SK-N-SH (cell line): Measurements from ENCODE around the gene MTR. TPM values are rescaled to one million over a fixed set of nuclear protein-coding genes. Genes with fewer than 3 reads are reported as not detected.

Experiments
- CTCF ChIA-PET: fragments of 300-600, 350-600 bp; formaldehyde crosslinking; extraction: SDS; loops from one replicate; lab custom pipeline; 2021; lab: Yijun Ruan, JAX
- POLR2A ChIA-PET: fragments of 350-600 bp; sonication (Branson Sonifier 250); formaldehyde crosslinking; extraction: SDS; loops from one replicate; lab custom pipeline; 2020; ENCODE audit warnings: antibody characterized with exemption, inconsistent platforms; lab: Yijun Ruan, JAX
- DNase-seq: peaks from one replicate; pipeline ENCODE4 v3.0.0; 2012
- H2AFZ ChIP-seq: fragments of 200-600 bp; sonication (generic); 2 replicates; pipeline ENCODE4 v1.8.1; 2016; ENCODE audit warnings: antibody characterized with exemption, mild to moderate bottlenecking, low read depth
- H3F3A ChIP-seq: fragments of 200-600 bp; sonication (generic); replicated peaks from 2 replicates; pipeline ENCODE3; 2016; ENCODE audit warnings: antibody characterized with exemption, mild to moderate bottlenecking; ENCODE audit not compliant: insufficient read depth
- H3K27ac ChIP-seq, 2 experiments: fragments of 200-500 bp in 1 of 2; fragments of 200-600 bp in 1 of 2; sonication (Bioruptor generic) in 1 of 2; sonication (generic), shearing (Covaris generic) in 1 of 2; 2 replicates each; pipeline versions ENCODE4 v1.5.1 to v1.6.1; 2014 to 2016; ENCODE audit warnings: low read depth in 2 of 2, inconsistent platforms in 1 of 2, low read length in 1 of 2, mild to moderate bottlenecking in 1 of 2, mixed read lengths in 1 of 2
- H3K27me3 ChIP-seq: fragments of 200-600 bp; sonication (generic), shearing (Covaris generic); 2 replicates; pipeline ENCODE4 v1.6.1; 2016; ENCODE audit warnings: mixed run types; ENCODE audit not compliant: insufficient read depth
- H3K36me3 ChIP-seq, 2 experiments: fragments of 200-500 bp in 1 of 2; fragments of 200-600 bp in 1 of 2; sonication (Bioruptor generic) in 1 of 2; sonication (generic) in 1 of 2; replicated peaks in 1 of 2; 2 replicates each; pipeline versions ENCODE3 to v1.5.1; 2014 to 2016; ENCODE audit warnings: low read length in 1 of 2, mild to moderate bottlenecking in 1 of 2; ENCODE audit not compliant: insufficient read depth in 2 of 2, control insufficient read depth in 1 of 2
- H3K4me1 ChIP-seq, 2 experiments: fragments of 200-500 bp in 1 of 2; fragments of 200-600 bp in 1 of 2; sonication (Bioruptor generic) in 1 of 2; sonication (generic), shearing (Covaris generic) in 1 of 2; 2 replicates each; pipeline versions ENCODE4 v1.5.1 to v1.6.1; 2014 to 2016; ENCODE audit warnings: low read depth in 1 of 2, low read length in 1 of 2, mixed run types in 1 of 2; ENCODE audit not compliant: insufficient read depth in 2 of 2, control insufficient read depth in 1 of 2
- H3K4me2 ChIP-seq: fragments of 200-600 bp; sonication (generic), shearing (Covaris generic); 2 replicates; pipeline ENCODE4 v1.6.1; 2017; ENCODE audit warnings: mixed run types
- H3K4me3 ChIP-seq, 2 experiments: fragments of 200-500 bp in 1 of 2; fragments of 200-600 bp in 1 of 2; sonication (Bioruptor generic) in 1 of 2; sonication (generic), shearing (Covaris generic) in 1 of 2; 2 replicates each; pipeline versions ENCODE4 v1.5.1 to v1.8.1; 2014 to 2016; ENCODE audit warnings: low read depth in 2 of 2, inconsistent platforms in 1 of 2, low read length in 1 of 2, mild to moderate bottlenecking in 1 of 2, mixed read lengths in 1 of 2, moderate library complexity in 1 of 2
- H3K79me2 ChIP-seq: fragments of 200-600 bp; sonication (generic); 2 replicates; pipeline ENCODE4 v1.8.1; 2017; ENCODE audit warnings: mild to moderate bottlenecking; ENCODE audit not compliant: insufficient read depth
- H3K9ac ChIP-seq: fragments of 200-600 bp; sonication (generic); 2 replicates; pipeline ENCODE4 v1.6.1; 2017; ENCODE audit warnings: mixed run types
- H3K9me2 ChIP-seq: fragments of 200-600 bp; sonication (generic); 2 replicates; pipeline ENCODE4 v1.6.1; 2017; ENCODE audit warnings: mixed run types
- H3K9me3 ChIP-seq: fragments of 200-600 bp; sonication (generic); 2 replicates; pipeline ENCODE4 v1.6.1; 2017; ENCODE audit warnings: mixed run types, mild to moderate bottlenecking, moderate library complexity
- H4K20me1 ChIP-seq: fragments of 200-600 bp; sonication (generic); 2 replicates; pipeline ENCODE4 v1.6.1; 2017; ENCODE audit warnings: mild to moderate bottlenecking, mixed run types; ENCODE audit not compliant: insufficient read depth
- CHD2 ChIP-seq: fragments of 150-350 bp; IDR thresholded peaks from 2 replicates; pipeline ENCODE4 v1.6.1; 2018; ENCODE audit warnings: low read length; ENCODE audit not compliant: partially characterized antibody
- CTCF ChIP-seq: fragments of 200-600 bp; sonication (generic); IDR thresholded peaks from 2 replicates; pipeline ENCODE4 v1.6.1; 2017; ENCODE audit warnings: antibody characterized with exemption, mild to moderate bottlenecking, moderate library complexity
- EP300 ChIP-seq, 2 experiments: IDR thresholded peaks; 2 replicates each; pipeline versions ENCODE4 v1.4.0 to v1.6.1; 2012; ENCODE audit warnings: borderline replicate concordance in 1 of 2, low read depth in 1 of 2, low read length in 1 of 2
- EZH2phosphoT487 ChIP-seq: fragments of 200-600 bp; sonication (generic); IDR thresholded peaks from 2 replicates; pipeline ENCODE4 v1.6.1; 2017; ENCODE audit warnings: low read depth, mixed run types, mild to moderate bottlenecking, antibody characterized with exemption, moderate library complexity, borderline replicate concordance
- FOSL2 ChIP-seq: IDR thresholded peaks from 2 replicates; pipeline ENCODE4 v1.4.0; 2012; ENCODE audit warnings: low read depth, mild to moderate bottlenecking, moderate library complexity, borderline replicate concordance
- FOXJ3 ChIP-seq: sonication (generic); formaldehyde crosslinking; IDR thresholded peaks from 2 replicates; pipeline ENCODE4 v1.5.1; 2020; ENCODE audit warnings: mild to moderate bottlenecking, missing genetic modification reagents
- GABPA ChIP-seq: IDR thresholded peaks from 2 replicates; pipeline ENCODE4 v1.4.0; 2012; ENCODE audit warnings: low read depth, mild to moderate bottlenecking
- JUND ChIP-seq: IDR thresholded peaks from 2 replicates; pipeline ENCODE4 v1.4.0; 2012
- MEF2A ChIP-seq: IDR thresholded peaks from 2 replicates; pipeline ENCODE4 v1.4.0; 2012; ENCODE audit warnings: low read depth, borderline replicate concordance
- MXI1 ChIP-seq: IDR thresholded peaks from 2 replicates; pipeline ENCODE4 v1.6.1; 2012; ENCODE audit warnings: mild to moderate bottlenecking, low read depth, low read length, improper control_type of control experiment
- NFIC ChIP-seq: IDR thresholded peaks from 2 replicates; pipeline ENCODE4 v1.4.0; 2012; ENCODE audit warnings: borderline replicate concordance
- POLR2AphosphoS5 ChIP-seq: IDR thresholded peaks from 2 replicates; pipeline ENCODE4 v1.6.1; 2012; ENCODE audit warnings: low read depth, low read length
- RCOR1 ChIP-seq: fragments of 150-350 bp; IDR thresholded peaks from 2 replicates; pipeline ENCODE4 v1.6.1; 2017; ENCODE audit warnings: antibody characterized with exemption, low read length
- REST ChIP-seq: IDR thresholded peaks from 2 replicates; pipeline ENCODE4 v1.6.1; 2012; ENCODE audit warnings: mild to moderate bottlenecking, low read depth, low read length, moderate library complexity
- RFX5 ChIP-seq: IDR thresholded peaks from 2 replicates; pipeline ENCODE4 v1.6.1; 2012; ENCODE audit warnings: mild to moderate bottlenecking, improper control_type of control experiment, low read length
- SIN3A ChIP-seq: IDR thresholded peaks from 2 replicates; pipeline ENCODE4 v1.6.1; 2012; ENCODE audit warnings: low read depth, mild to moderate bottlenecking, low read length, moderate library complexity, borderline replicate concordance
- SMC3 ChIP-seq: IDR thresholded peaks from 2 replicates; pipeline ENCODE4 v1.6.1; 2012; ENCODE audit warnings: low read depth, low read length, improper control_type of control experiment
- TCF12 ChIP-seq: IDR thresholded peaks from 2 replicates; pipeline ENCODE4 v1.4.0; 2012
- USF2 ChIP-seq: fragments of 150-350 bp; IDR thresholded peaks from 2 replicates; pipeline ENCODE4 v1.6.1; 2017; ENCODE audit warnings: antibody characterized with exemption, low read length, low read depth, borderline replicate concordance
- YY1 ChIP-seq: IDR thresholded peaks from 2 replicates; pipeline ENCODE4 v1.4.0; 2012; ENCODE audit warnings: low read depth, mild to moderate bottlenecking
- WGBS: methylation state at CpG from one replicate; pipeline ENCODE4 v1.1.6; 2017; ENCODE audit warnings: low lambda C conversion rate; 5-methylcytosine and 5-hydroxymethylcytosine counted together
- polyA plus RNA-seq, 3 experiments: library from polyadenylated mRNA; depleted of rRNA; stranded (reverse); fragments of >200 nt; gene quantifications; 2 replicates each; pipeline ENCODE4 v1.2.3, GENCODE V29; 2012

MTR gene
- polyA plus RNA-seq, 1 of the 3 experiments (the other 2 are of a cell fraction): 5.4 TPM

GRCh38 chr1:236877661-236878060, 82.6 kb downstream of the MTR start:
- POLR2A ChIA-PET: no interaction called here
- H3K36me3 ChIP-seq: peaks cover 27 to 62% of the 10 kb centered on the region in 2 experiments
- no peak for DNase-seq
- CTCF ChIA-PET: interaction anchor here (1.1 kb wide), 1 partner anchor 509 kb away, joined by 3 read pairs; no protein-coding TSS in a partner anchor
- H3K4me1 ChIP-seq: peaks cover 0 to 2% of the 10 kb centered on the region in 2 experiments; a peak in 2 of 4 replicates
- no peak overlapping the region for H2AFZ ChIP-seq
- no peaks in the 10 kb centered on the region for H3K27me3 ChIP-seq
- no peaks in the 10 kb centered on the region for H4K20me1 ChIP-seq
- TF ChIP-seq USF2: no peak
- TF ChIP-seq EP300 (IDR thresholded peaks at IDR 0.05; ENCODE audit: borderline replicate concordance in 1 of 2, low read depth in 1 of 2, low read length in 1 of 2): no peak
- TF ChIP-seq FOXJ3 (CRISPR knock-in tag): no peak
- no peak for TF ChIP-seq SMC3
- no peak for TF ChIP-seq MXI1
- H3K9me2 ChIP-seq: no peaks in the 10 kb centered on the region
- 97% methylated on average over 2 of the region's 2 CpGs for WGBS
- no peak overlapping the region for H3K4me3 ChIP-seq
- no peak overlapping the region for H3K4me2 ChIP-seq
- no peak overlapping the region for H3K27ac ChIP-seq
- no peaks in the 10 kb centered on the region for H3F3A ChIP-seq
- no peaks in the 10 kb centered on the region for H3K9me3 ChIP-seq
- no peaks in the 10 kb centered on the region for H3K79me2 ChIP-seq
- no peak overlapping the region for H3K9ac ChIP-seq

- no peaks in the 10 kb centered on the region for H3K9me3 ChIP-seq
- CTCF ChIA-PET: no interaction called here
Measured at GRCh38 chr1:236880209-236880608, 85.1 kb downstream of the MTR start.

More at GRCh38 chr1:236880209-236880608, 85.1 kb downstream of the MTR start:
- Histone ChIP-seq H3K27me3 (no peaks in the 10 kb centered on the region), H4K20me1 (no peaks in the 10 kb centered on the region), H2AFZ (no peak overlapping the region), H3K79me2 (no peaks in the 10 kb centered on the region), H3F3A (no peaks in the 10 kb centered on the region), H3K9ac (no peak overlapping the region), H3K4me3 (no peak overlapping the region), H3K36me3 (peaks cover 16 to 58% of the 10 kb centered on the region in 2 experiments), H3K4me2 (no peak overlapping the region), H3K27ac (no peak overlapping the region), H3K9me2 (no peaks in the 10 kb centered on the region), H3K4me1 (peaks cover 0 to 2% of the 10 kb centered on the region in 2 experiments; a peak in 2 of 4 replicates)
- over 99% methylated on average over 6 of the region's 6 CpGs for WGBS
- POLR2A ChIA-PET: no interaction called here
- DNase-seq: no peak
- TF ChIP-seq CHD2: no peak
- TF ChIP-seq MXI1: no peak
- no peak for TF ChIP-seq SIN3A
- TF ChIP-seq REST: no peak
- no peak for TF ChIP-seq EP300 (IDR thresholded peaks at IDR 0.05; ENCODE audit: borderline replicate concordance in 1 of 2, low read depth in 1 of 2, low read length in 1 of 2)
- no peak for TF ChIP-seq JUND
- TF ChIP-seq GABPA: no peak
- TF ChIP-seq POLR2AphosphoS5: no peak
- no peak for TF ChIP-seq RFX5
- no peak for TF ChIP-seq MEF2A
- TF ChIP-seq SMC3: no peak
- no peak for TF ChIP-seq TCF12
- TF ChIP-seq FOXJ3 (CRISPR knock-in tag): no peak
- no peak for TF ChIP-seq EZH2phosphoT487
- no peak for TF ChIP-seq FOSL2
- no peak for TF ChIP-seq YY1
- TF ChIP-seq NFIC: no peak
- no peak for TF ChIP-seq RCOR1
- TF ChIP-seq CTCF: no peak
